HG03565 (cell line): ENCODE measurements around the gene GRIK5.
"Not testable (repeated sequence)": the region's sequence is repeated elsewhere in the genome, so short reads cannot be mapped to it uniquely, and the experiment has no call there.

Experiments
- ATAC-seq: cut with Tn5 transposase; IDR thresholded peaks from one replicate; pipeline ENCODE4 v1.9.1; 2021; ENCODE audit warnings: mild to moderate bottlenecking, moderate library complexity; ENCODE audit not compliant: unreplicated experiment

GRIK5 gene

GRCh38 chr19:41991925-41992569 lies 78.0 kb downstream of the GRIK5 start:
- ATAC-seq, result not testable (repeated sequence)

GRCh38 chr19:41991025-41991424 lies 79.0 kb downstream of the GRIK5 start:
- no peak for ATAC-seq

- ATAC-seq, result no peak
Measured at GRCh38 chr19:41990615-41991014, 79.4 kb downstream of the GRIK5 start.

- ATAC-seq, result no peak
Measured at GRCh38 chr19:41990028-41990427, 80.0 kb downstream of the GRIK5 start.

- ATAC-seq, result no peak
Measured at GRCh38 chr19:41988947-41989346, 81.1 kb downstream of the GRIK5 start.

GRCh38 chr19:41987141-41987860 lies 82.7 kb downstream of the GRIK5 start:
- ATAC-seq, result no peak

- no peak for ATAC-seq
Measured at GRCh38 chr19:41984961-41985360, 85.0 kb downstream of the GRIK5 start.

- ATAC-seq, result no peak
Measured at GRCh38 chr19:41981724-41982123, 88.3 kb downstream of the GRIK5 start.

- no peak for ATAC-seq
Measured at GRCh38 chr19:41978470-41978869, 91.5 kb downstream of the GRIK5 start.

GRCh38 chr19:41977916-41978315 lies 92.1 kb downstream of the GRIK5 start:
- no peak for ATAC-seq

GRCh38 chr19:41974652-41975051 lies 95.4 kb downstream of the GRIK5 start:
- no peak for ATAC-seq

- ATAC-seq, result no peak
Measured at GRCh38 chr19:41971363-41971762, 98.6 kb downstream of the GRIK5 start.

GRCh38 chr19:41969772-41970458 lies 100.1 kb downstream of the GRIK5 start:
- no peak for ATAC-seq

GRCh38 chr19:41968751-41969595 lies 101.0 kb downstream of the GRIK5 start:
- no peak for ATAC-seq

- ATAC-seq, result no peak
Measured at GRCh38 chr19:41967054-41967783, 102.8 kb downstream of the GRIK5 start.

GRCh38 chr19:41965106-41965505 lies 104.9 kb downstream of the GRIK5 start:
- no peak for ATAC-seq

- ATAC-seq, result no peak
Measured at GRCh38 chr19:41960973-41961372, 109.0 kb downstream of the GRIK5 start.

- peak; percentile 87 for ATAC-seq
Measured at GRCh38 chr19:41959056-41960053, 110.7 kb downstream of the GRIK5 start, which contains the start of gene RABAC1. TSS of gene RABAC1 (minus strand) at chr19:41959321. CDS start at chr19:41959292, 29 bp downstream.
